Neural cell (in vitro differentiated cells): ENCODE data around the gene RETSAT. TPM values are rescaled to one million over a fixed set of nuclear protein-coding genes. Genes with fewer than 3 reads are reported as not detected.

Experiments used
- H2AFZ ChIP-seq: fragments of 200-600, 300-800 bp; sonication (generic), shearing (Covaris generic); 2 replicates; pipeline ENCODE4 v1.6.0; 2014; ENCODE audit warnings: low read depth, mild to moderate bottlenecking, antibody characterized with exemption, low read length, moderate library complexity
- H3F3A ChIP-seq: fragments of 200-600 bp; shearing (Covaris generic); 2 replicates; pipeline ENCODE4 v1.6.1; 2016; ENCODE audit warnings: mild to moderate bottlenecking, moderate library complexity, mixed read lengths, antibody characterized with exemption, low read length; ENCODE audit not compliant: insufficient read depth, poor library complexity, severe bottlenecking
- H3K27ac ChIP-seq: fragments of 200-600, 300-800 bp; sonication (generic), shearing (Covaris generic); 2 replicates; pipeline ENCODE4 v1.5.1; 2014; ENCODE audit warnings: mild to moderate bottlenecking, low read length, moderate library complexity
- H3K27me3 ChIP-seq: fragments of 300-800, 200-600 bp; sonication (generic), shearing (Covaris generic); 2 replicates; pipeline ENCODE4 v1.6.0; 2014; ENCODE audit warnings: mild to moderate bottlenecking, low read depth, low read length, moderate library complexity; ENCODE audit not compliant: insufficient read depth
- H3K36me3 ChIP-seq: fragments of 300-800, 200-600 bp; sonication (generic), shearing (Covaris generic); 2 replicates; pipeline ENCODE4 v1.5.1; 2014; ENCODE audit warnings: mild to moderate bottlenecking, antibody characterized with exemption, low read length, moderate library complexity; ENCODE audit not compliant: insufficient read depth
- H3K4me2 ChIP-seq: fragments of 300-800, 200-600 bp; sonication (generic), shearing (Covaris generic); 2 replicates; pipeline ENCODE4 v1.6.0; 2014; ENCODE audit warnings: mild to moderate bottlenecking, low read length
- H3K4me3 ChIP-seq: fragments of 300-800, 200-600 bp; sonication (generic), shearing (Covaris generic); 2 replicates; pipeline ENCODE4 v1.5.1; 2014; ENCODE audit warnings: mild to moderate bottlenecking, low read length, moderate library complexity
- H3K79me2 ChIP-seq: fragments of 200-600 bp; shearing (Covaris generic); replicated peaks from 2 replicates; pipeline ENCODE4 v1.6.0; 2014; ENCODE audit warnings: mild to moderate bottlenecking, low read length, moderate library complexity; ENCODE audit not compliant: insufficient read depth
- H3K9ac ChIP-seq: fragments of 300-800, 200-600 bp; sonication (generic), shearing (Covaris generic); 2 replicates; pipeline ENCODE4 v1.6.1; 2016; ENCODE audit warnings: mild to moderate bottlenecking, low read length, mixed read lengths
- H3K9me2 ChIP-seq: fragments of 200-600 bp; shearing (Covaris generic); 2 replicates; pipeline ENCODE4 v1.6.1; 2016; ENCODE audit warnings: mild to moderate bottlenecking, low read length, mixed read lengths; ENCODE audit not compliant: insufficient read depth
- H3K9me3 ChIP-seq: fragments of 200-600, 300-800 bp; sonication (generic), shearing (Covaris generic); 2 replicates; pipeline ENCODE4 v1.6.1; 2016; ENCODE audit warnings: mild to moderate bottlenecking, mixed run types, low read length, moderate library complexity, mixed read lengths
- H4K20me1 ChIP-seq: fragments of 200-600 bp; shearing (Covaris generic); 2 replicates; pipeline ENCODE4 v1.6.1; 2016; ENCODE audit warnings: mild to moderate bottlenecking, mixed run types; ENCODE audit not compliant: insufficient read depth
- EP300 ChIP-seq: fragments of 450-650 bp; conservative IDR thresholded peaks from 2 replicates; pipeline ENCODE4 v1.6.1; 2014; ENCODE audit warnings: antibody characterized with exemption, mild to moderate bottlenecking, moderate library complexity; ENCODE audit not compliant: poor library complexity, severe bottlenecking
- EZH2 ChIP-seq: fragments of 200-600, 300-800 bp; shearing (Covaris generic), sonication (generic); IDR thresholded peaks from 2 replicates; pipeline ENCODE4 v1.6.1; 2014; ENCODE audit warnings: antibody characterized with exemption, low read length, borderline replicate concordance, mild to moderate bottlenecking; ENCODE audit not compliant: insufficient read depth, poor library complexity, severe bottlenecking
- MXI1 ChIP-seq: fragments of 450-650 bp; conservative IDR thresholded peaks from 2 replicates; pipeline ENCODE4 v1.6.1; 2014; ENCODE audit warnings: antibody characterized with exemption, mild to moderate bottlenecking; ENCODE audit not compliant: poor library complexity, severe bottlenecking
- POLR2AphosphoS5 ChIP-seq: IDR thresholded peaks from 2 replicates; pipeline ENCODE4 v1.6.1; 2012
- RAD21 ChIP-seq: fragments of 450-650 bp; conservative IDR thresholded peaks from 2 replicates; pipeline ENCODE4 v1.6.1; 2014; ENCODE audit warnings: antibody characterized with exemption, mild to moderate bottlenecking, moderate library complexity
- SMC3 ChIP-seq: fragments of 450-650 bp; conservative IDR thresholded peaks from 2 replicates; pipeline ENCODE4 v1.6.1; 2014; ENCODE audit warnings: antibody characterized with exemption, mild to moderate bottlenecking, moderate library complexity; ENCODE audit not compliant: poor library complexity
- TAF1 ChIP-seq: IDR thresholded peaks from 2 replicates; pipeline ENCODE4 v1.6.1; 2012; ENCODE audit warnings: low read depth
- polyA plus RNA-seq: library from polyadenylated mRNA; depleted of rRNA; stranded (reverse); fragments of >200 nt; gene quantifications from 2 replicates; pipeline ENCODE4 v1.2.3, GENCODE V29; 2014
- TF ChIP-seq, protein P1 (sequence below): IDR thresholded peaks from 2 replicates; pipeline ENCODE4 v1.6.1; 2012; ENCODE audit warnings: borderline replicate concordance
- TF ChIP-seq, protein P2 (sequence below): fragments of 450-650 bp; IDR thresholded peaks from 2 replicates; pipeline ENCODE4 v1.5.1; 2014; ENCODE audit warnings: antibody characterized with exemption, mild to moderate bottlenecking, moderate library complexity; ENCODE audit not compliant: poor library complexity, severe bottlenecking

RETSAT gene
- polyA plus RNA-seq, 1 donor from 2014 or later: 10.9 TPM

DNA sequence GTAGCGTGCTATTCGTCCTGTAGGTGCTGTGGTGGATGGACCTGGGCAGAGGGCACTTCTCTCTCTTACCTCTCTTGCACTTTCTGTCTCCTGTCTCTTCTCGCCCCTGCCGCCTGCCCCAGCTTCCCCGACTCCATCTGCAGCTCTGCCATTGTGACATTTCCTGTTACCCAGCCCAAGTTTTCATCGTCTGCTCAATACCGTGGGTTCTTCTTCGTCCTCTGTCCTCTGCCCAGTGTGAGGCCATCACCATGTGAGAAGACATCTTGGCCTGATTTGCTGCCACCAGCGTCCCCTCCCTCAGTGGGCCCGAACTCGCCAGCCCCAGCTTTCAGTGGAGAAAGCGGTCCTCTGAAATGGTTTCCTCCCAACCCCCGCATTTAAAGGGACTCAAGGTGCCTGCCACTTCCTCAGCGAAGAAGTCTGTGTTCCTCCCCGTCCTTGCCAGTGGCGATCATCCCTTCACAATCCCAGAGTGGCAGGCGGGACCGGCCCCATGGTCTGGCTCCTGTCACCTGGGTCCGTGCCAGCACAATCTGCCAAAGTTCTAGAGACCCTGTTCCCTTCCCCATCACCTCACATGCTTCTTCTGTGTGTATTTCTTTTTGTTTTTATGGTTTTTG, 44.5 kb downstream of the RETSAT start:
- H3K4me3 ChIP-seq: no peak overlapping the region
- no peak overlapping the region for H3K4me2 ChIP-seq
- H3K27me3 ChIP-seq: no peaks in the 10 kb centered on the region
- H3F3A ChIP-seq: no peaks in the 10 kb centered on the region
- no peaks in the 10 kb centered on the region for H3K79me2 ChIP-seq
- H2AFZ ChIP-seq: no peak overlapping the region
- no peaks in the 10 kb centered on the region for H3K36me3 ChIP-seq
- H3K9me3 ChIP-seq: no peaks in the 10 kb centered on the region
- no peaks in the 10 kb centered on the region for H4K20me1 ChIP-seq
- no peak overlapping the region for H3K27ac ChIP-seq
- H3K9ac ChIP-seq: no peak overlapping the region
- TF ChIP-seq SMC3 (no peak), TAF1 (no peak), MXI1 (no peak), EP300 (no peak), EZH2 (no peak), RAD21 (no peak), POLR2AphosphoS5 (no peak)
- TF ChIP-seq, protein P1, sequence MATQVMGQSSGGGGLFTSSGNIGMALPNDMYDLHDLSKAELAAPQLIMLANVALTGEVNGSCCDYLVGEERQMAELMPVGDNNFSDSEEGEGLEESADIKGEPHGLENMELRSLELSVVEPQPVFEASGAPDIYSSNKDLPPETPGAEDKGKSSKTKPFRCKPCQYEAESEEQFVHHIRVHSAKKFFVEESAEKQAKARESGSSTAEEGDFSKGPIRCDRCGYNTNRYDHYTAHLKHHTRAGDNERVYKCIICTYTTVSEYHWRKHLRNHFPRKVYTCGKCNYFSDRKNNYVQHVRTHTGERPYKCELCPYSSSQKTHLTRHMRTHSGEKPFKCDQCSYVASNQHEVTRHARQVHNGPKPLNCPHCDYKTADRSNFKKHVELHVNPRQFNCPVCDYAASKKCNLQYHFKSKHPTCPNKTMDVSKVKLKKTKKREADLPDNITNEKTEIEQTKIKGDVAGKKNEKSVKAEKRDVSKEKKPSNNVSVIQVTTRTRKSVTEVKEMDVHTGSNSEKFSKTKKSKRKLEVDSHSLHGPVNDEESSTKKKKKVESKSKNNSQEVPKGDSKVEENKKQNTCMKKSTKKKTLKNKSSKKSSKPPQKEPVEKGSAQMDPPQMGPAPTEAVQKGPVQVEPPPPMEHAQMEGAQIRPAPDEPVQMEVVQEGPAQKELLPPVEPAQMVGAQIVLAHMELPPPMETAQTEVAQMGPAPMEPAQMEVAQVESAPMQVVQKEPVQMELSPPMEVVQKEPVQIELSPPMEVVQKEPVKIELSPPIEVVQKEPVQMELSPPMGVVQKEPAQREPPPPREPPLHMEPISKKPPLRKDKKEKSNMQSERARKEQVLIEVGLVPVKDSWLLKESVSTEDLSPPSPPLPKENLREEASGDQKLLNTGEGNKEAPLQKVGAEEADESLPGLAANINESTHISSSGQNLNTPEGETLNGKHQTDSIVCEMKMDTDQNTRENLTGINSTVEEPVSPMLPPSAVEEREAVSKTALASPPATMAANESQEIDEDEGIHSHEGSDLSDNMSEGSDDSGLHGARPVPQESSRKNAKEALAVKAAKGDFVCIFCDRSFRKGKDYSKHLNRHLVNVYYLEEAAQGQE: no peak
- TF ChIP-seq, protein P2, sequence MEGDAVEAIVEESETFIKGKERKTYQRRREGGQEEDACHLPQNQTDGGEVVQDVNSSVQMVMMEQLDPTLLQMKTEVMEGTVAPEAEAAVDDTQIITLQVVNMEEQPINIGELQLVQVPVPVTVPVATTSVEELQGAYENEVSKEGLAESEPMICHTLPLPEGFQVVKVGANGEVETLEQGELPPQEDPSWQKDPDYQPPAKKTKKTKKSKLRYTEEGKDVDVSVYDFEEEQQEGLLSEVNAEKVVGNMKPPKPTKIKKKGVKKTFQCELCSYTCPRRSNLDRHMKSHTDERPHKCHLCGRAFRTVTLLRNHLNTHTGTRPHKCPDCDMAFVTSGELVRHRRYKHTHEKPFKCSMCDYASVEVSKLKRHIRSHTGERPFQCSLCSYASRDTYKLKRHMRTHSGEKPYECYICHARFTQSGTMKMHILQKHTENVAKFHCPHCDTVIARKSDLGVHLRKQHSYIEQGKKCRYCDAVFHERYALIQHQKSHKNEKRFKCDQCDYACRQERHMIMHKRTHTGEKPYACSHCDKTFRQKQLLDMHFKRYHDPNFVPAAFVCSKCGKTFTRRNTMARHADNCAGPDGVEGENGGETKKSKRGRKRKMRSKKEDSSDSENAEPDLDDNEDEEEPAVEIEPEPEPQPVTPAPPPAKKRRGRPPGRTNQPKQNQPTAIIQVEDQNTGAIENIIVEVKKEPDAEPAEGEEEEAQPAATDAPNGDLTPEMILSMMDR: no peak
- no peaks in the 10 kb centered on the region for H3K9me2 ChIP-seq

DNA sequence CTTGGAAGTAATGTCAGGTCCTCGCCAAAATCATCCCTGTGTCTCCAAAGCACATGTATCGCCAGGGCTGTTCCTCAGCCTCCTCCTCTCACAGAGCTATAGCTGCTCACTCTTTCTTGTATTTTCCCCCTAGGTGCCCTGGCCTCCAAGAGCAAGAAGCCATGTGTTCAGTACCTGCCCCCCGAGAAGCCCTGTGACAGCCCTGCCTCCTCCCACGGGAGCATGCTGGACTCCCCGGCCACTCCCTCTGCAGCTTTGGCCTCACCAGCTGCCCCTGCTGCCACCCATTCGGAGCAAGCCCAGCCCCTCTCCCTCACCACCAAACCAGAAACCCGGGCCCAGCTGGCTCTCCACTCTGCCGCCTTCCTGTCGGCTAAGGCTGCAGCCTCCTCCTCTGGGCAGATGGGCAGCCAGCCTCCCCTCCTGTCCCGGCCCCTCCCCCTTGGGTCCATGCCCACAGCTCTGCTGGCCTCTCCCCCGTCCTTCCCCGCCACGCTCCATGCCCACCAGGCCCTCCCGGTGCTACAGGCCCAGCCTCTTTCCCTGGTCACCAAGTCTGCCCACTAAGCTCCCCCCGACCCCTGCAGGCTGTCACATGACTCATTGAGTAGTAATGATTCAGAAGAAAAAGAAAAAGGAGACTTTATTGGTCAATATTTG, 45.3 kb downstream of the RETSAT start:
- no peaks in the 10 kb centered on the region for H3K36me3 ChIP-seq
- no peak overlapping the region for H2AFZ ChIP-seq
- H3K79me2 ChIP-seq: no peaks in the 10 kb centered on the region
- H3K4me3 ChIP-seq: no peak overlapping the region
- no peaks in the 10 kb centered on the region for H3K9me3 ChIP-seq
- H4K20me1 ChIP-seq: no peaks in the 10 kb centered on the region
- no peaks in the 10 kb centered on the region for H3K9me2 ChIP-seq
- H3K27ac ChIP-seq: no peak overlapping the region
- no peaks in the 10 kb centered on the region for H3F3A ChIP-seq
- no peaks in the 10 kb centered on the region for H3K27me3 ChIP-seq
- TF ChIP-seq EP300: no peak
- no peak for TF ChIP-seq EZH2
- TF ChIP-seq RAD21: no peak
- TF ChIP-seq, protein P2: no peak
- no peak for TF ChIP-seq MXI1
- TF ChIP-seq, protein P1: no peak
- TF ChIP-seq SMC3: no peak
- TF ChIP-seq POLR2AphosphoS5: no peak
- no peak for TF ChIP-seq TAF1
- no peak overlapping the region for H3K4me2 ChIP-seq
- H3K9ac ChIP-seq: no peak overlapping the region
